Measurements from ENCODE around the gene HIGD1B. TPM values are rescaled to one million over a fixed set of nuclear protein-coding genes. Genes with fewer than 3 reads are reported as not detected.

HIGD1B gene
- total and polyA plus RNA-seq, 2 of the 13 experiments (the other 11 are each of a cell fraction or from before 2014, with no cell fraction given), result not detected

DNA sequence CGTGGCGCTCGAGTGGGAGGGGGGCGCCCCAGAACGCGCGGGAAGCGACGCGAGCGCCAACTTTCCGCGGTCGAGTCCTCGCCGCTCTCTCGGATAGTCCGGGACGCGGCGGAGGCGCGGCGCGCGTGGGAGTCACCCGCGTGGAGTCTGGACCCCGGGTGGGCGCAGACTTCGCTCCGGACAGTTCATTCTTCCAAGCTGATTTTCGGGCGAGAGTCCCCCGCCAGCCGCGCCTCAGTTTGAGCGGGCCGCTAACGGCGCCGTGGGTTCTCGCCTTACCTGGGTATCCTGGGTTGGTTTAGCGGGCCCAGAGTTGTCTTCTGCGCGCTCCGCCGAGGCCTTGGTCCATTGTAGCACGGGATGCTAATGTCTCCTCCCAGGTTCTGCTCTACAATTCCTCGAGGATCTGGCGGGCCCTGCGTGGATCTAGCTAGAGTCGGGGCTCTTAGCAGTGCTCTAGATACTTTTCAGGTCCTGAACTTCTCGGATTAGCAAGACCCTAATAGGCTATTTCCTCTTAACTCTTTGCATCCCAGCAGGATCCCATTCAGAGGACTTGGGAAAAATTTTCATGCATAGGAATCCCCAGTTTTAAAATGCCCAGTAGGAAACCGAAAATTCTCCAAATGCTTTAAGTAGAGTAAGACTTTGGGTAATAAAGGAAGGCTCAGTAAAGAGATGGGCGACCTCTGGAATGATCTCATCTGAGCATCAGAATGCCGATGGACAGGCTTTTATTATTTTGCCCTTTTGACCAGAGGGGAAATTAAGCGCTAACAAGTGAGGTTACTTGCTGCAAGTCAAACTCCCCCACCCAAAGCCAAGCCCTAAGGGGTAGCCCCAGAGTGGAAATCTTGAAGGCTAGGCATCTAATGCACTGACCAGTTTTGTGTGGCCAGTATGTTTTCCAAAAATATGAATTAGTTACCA, 17.1 kb upstream of the HIGD1B start (continued):
- TF ChIP-seq ZSCAN5A (CRISPR knock-in tag; IDR thresholded peaks at IDR 0.05; ENCODE audit: borderline replicate concordance), result no peak
- TF ChIP-seq RNF2 (conservative IDR thresholded peaks at IDR 0.05; ENCODE audit: low read depth), result no peak
- peak; percentile 75; the same call in 1 of the 2 replicates for TF ChIP-seq CHCHD3 (CRISPR knock-in tag; IDR thresholded peaks at IDR 0.05)
- TF ChIP-seq, protein P1, sequence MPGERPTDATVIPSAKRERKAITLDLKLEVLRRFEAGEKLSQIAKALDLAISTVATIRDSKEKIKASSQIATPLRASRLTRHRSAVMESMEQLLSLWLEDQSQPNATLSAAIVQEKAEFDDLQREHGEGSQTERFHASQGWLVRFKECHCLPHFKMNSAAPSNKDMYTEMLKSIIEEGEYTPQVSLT (CRISPR knock-in tag; IDR thresholded peaks at IDR 0.05; ENCODE audit: borderline replicate concordance, low read depth), result no peak
- TF ChIP-seq FIP1L1 (IDR thresholded peaks at IDR 0.05; ENCODE audit: borderline replicate concordance, insufficient read depth, low read depth, low read length), result no peak
- TF ChIP-seq, protein P2, sequence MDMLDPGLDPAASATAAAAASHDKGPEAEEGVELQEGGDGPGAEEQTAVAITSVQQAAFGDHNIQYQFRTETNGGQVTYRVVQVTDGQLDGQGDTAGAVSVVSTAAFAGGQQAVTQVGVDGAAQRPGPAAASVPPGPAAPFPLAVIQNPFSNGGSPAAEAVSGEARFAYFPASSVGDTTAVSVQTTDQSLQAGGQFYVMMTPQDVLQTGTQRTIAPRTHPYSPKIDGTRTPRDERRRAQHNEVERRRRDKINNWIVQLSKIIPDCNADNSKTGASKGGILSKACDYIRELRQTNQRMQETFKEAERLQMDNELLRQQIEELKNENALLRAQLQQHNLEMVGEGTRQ (IDR thresholded peaks at IDR 0.05; ENCODE audit: low read depth, low read length), result no peak
- TF ChIP-seq, protein P2 (CRISPR knock-in tag; IDR thresholded peaks at IDR 0.05; ENCODE audit: borderline replicate concordance), result no peak
- TF ChIP-seq ARNT2 (CRISPR knock-in tag; IDR thresholded peaks at IDR 0.05; ENCODE audit: low read depth), result 0 out of 2 replicates have a peak, but pooled peaks have one; percentile 53
- TF ChIP-seq PITX1 (CRISPR knock-in tag; IDR thresholded peaks at IDR 0.05), result no peak
- TF ChIP-seq, protein P3, sequence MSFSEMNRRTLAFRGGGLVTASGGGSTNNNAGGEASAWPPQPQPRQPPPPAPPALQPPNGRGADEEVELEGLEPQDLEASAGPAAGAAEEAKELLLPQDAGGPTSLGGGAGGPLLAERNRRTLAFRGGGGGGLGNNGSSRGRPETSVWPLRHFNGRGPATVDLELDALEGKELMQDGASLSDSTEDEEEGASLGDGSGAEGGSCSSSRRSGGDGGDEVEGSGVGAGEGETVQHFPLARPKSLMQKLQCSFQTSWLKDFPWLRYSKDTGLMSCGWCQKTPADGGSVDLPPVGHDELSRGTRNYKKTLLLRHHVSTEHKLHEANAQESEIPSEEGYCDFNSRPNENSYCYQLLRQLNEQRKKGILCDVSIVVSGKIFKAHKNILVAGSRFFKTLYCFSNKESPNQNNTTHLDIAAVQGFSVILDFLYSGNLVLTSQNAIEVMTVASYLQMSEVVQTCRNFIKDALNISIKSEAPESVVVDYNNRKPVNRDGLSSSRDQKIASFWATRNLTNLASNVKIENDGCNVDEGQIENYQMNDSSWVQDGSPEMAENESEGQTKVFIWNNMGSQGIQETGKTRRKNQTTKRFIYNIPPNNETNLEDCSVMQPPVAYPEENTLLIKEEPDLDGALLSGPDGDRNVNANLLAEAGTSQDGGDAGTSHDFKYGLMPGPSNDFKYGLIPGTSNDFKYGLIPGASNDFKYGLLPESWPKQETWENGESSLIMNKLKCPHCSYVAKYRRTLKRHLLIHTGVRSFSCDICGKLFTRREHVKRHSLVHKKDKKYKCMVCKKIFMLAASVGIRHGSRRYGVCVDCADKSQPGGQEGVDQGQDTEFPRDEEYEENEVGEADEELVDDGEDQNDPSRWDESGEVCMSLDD (CRISPR knock-in tag; IDR thresholded peaks at IDR 0.05; ENCODE audit: borderline replicate concordance), result no peak
- 0 out of 2 replicates have a peak, but pooled peaks have one; percentile 61 for TF ChIP-seq FOXO4 (CRISPR knock-in tag; conservative IDR thresholded peaks at IDR 0.05)
- no peak for TF ChIP-seq GTF2F1 (IDR thresholded peaks at IDR 0.05; ENCODE audit: low read length)
- no peak for TF ChIP-seq ZNF451 (CRISPR knock-in tag; IDR thresholded peaks at IDR 0.05)
- TF ChIP-seq, protein P4, sequence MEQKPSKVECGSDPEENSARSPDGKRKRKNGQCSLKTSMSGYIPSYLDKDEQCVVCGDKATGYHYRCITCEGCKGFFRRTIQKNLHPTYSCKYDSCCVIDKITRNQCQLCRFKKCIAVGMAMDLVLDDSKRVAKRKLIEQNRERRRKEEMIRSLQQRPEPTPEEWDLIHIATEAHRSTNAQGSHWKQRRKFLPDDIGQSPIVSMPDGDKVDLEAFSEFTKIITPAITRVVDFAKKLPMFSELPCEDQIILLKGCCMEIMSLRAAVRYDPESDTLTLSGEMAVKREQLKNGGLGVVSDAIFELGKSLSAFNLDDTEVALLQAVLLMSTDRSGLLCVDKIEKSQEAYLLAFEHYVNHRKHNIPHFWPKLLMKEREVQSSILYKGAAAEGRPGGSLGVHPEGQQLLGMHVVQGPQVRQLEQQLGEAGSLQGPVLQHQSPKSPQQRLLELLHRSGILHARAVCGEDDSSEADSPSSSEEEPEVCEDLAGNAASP (CRISPR knock-in tag; IDR thresholded peaks at IDR 0.05; ENCODE audit: borderline replicate concordance), result no peak
- no peak for TF ChIP-seq ZNF713 (CRISPR knock-in tag; IDR thresholded peaks at IDR 0.05)
- no peak for TF ChIP-seq ZNF749 (CRISPR knock-in tag; IDR thresholded peaks at IDR 0.05; ENCODE audit: borderline replicate concordance)
- TF ChIP-seq ZNF709 (CRISPR knock-in tag; IDR thresholded peaks at IDR 0.05), result no peak
- no peak for TF ChIP-seq ZC3H4 (CRISPR knock-in tag; IDR thresholded peaks at IDR 0.05; ENCODE audit: borderline replicate concordance)

All from HepG2 (cell line).